Measurements from ENCODE around the gene TMEM132D.

The TMEM132D gene

GRCh38 chr12:129530984-129531383 lies 372.8 kb downstream of the TMEM132D start:
- TF ChIP-seq CTCF (conservative IDR thresholded peaks at IDR 0.05; ENCODE audit: control insufficient read depth, insufficient read depth, low read depth, low read length): no peak
- no peak for DNase-seq (ENCODE audit: low read depth)
- H3K4me3 ChIP-seq (ENCODE audit: control insufficient read depth, low read depth, low read length): no peak overlapping the region

GRCh38 chr12:129530517-129530916 lies 373.3 kb downstream of the TMEM132D start:
- DNase-seq (ENCODE audit: low read depth): no peak

DNA sequence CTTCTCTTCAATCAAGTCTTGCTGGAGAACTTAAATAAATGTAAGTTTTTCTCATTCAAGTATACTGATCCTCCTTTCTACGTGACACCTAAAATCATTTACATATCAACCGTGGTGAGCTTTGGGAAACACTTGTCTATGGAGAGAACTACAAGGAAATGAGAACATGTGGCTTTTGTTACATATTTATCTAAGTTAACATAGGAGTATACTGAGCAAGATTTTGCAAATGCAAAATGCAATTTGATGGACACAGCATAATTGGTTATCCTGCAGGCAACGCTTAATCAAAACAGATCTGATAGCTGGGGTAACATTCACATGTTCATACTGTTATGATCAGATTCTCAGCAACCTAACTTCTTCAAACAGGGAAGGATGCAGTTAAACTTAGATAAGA lies 376.3 kb downstream of the TMEM132D start:
- no peak for DNase-seq (ENCODE audit: low read depth)
- TF ChIP-seq CTCF (conservative IDR thresholded peaks at IDR 0.05; ENCODE audit: control insufficient read depth, insufficient read depth, low read depth, low read length): no peak

More at GRCh38 chr12:129530517-129530916, 373.3 kb downstream of the TMEM132D start:
- TF ChIP-seq CTCF (conservative IDR thresholded peaks at IDR 0.05; ENCODE audit: control insufficient read depth, insufficient read depth, low read depth, low read length): no peak
- H3K4me3 ChIP-seq (ENCODE audit: control insufficient read depth, low read depth, low read length): no peak overlapping the region

GRCh38 chr12:129523621-129524020 lies 380.2 kb downstream of the TMEM132D start:
- no peak overlapping the region for H3K4me3 ChIP-seq (ENCODE audit: control insufficient read depth, low read depth, low read length)
- no peak for TF ChIP-seq CTCF (conservative IDR thresholded peaks at IDR 0.05; ENCODE audit: control insufficient read depth, insufficient read depth, low read depth, low read length)
- DNase-seq (ENCODE audit: low read depth): no peak

More for the DNA sequence above, 376.3 kb downstream of the TMEM132D start:
- H3K4me3 ChIP-seq (ENCODE audit: control insufficient read depth, low read depth, low read length): no peak overlapping the region

GRCh38 chr12:129520739-129521138 lies 383.1 kb downstream of the TMEM132D start:
- no peak overlapping the region for H3K4me3 ChIP-seq (ENCODE audit: control insufficient read depth, low read depth, low read length)
- no peak for DNase-seq (ENCODE audit: low read depth)
- no peak for TF ChIP-seq CTCF (conservative IDR thresholded peaks at IDR 0.05; ENCODE audit: control insufficient read depth, insufficient read depth, low read depth, low read length)

GRCh38 chr12:129503802-129504201 lies 400.0 kb downstream of the TMEM132D start:
- no peak for DNase-seq (ENCODE audit: low read depth)
- H3K4me3 ChIP-seq (ENCODE audit: control insufficient read depth, low read depth, low read length): no peak overlapping the region
- no peak for TF ChIP-seq CTCF (conservative IDR thresholded peaks at IDR 0.05; ENCODE audit: control insufficient read depth, insufficient read depth, low read depth, low read length)

DNA sequence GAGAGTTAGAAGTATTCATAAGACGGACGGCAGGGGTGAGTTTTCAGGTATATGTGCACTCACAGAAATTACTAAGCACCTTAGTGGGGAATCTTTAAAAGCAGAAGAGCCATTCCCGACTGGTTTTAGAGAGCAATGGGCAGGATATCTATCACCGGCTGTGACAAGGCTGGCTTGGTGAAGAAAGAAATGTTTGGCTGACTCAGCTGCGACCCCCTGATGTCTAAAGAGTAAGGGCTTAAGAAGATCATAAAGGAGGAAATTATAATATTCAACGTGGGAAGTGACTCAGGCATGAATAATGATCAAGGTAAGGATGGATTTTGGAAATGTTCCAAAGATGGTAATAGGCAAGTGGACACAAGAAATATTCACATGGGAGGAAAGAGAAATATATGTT lies 407.6 kb downstream of the TMEM132D start:
- no peak for TF ChIP-seq CTCF (conservative IDR thresholded peaks at IDR 0.05; ENCODE audit: control insufficient read depth, insufficient read depth, low read depth, low read length)
- no peak for DNase-seq (ENCODE audit: low read depth)
- H3K4me3 ChIP-seq (ENCODE audit: control insufficient read depth, low read depth, low read length): no peak overlapping the region

All from fibroblast of mammary gland (primary cell).